K562 (cell line): Measurements from ENCODE around the gene SIT1. TPM values are rescaled to one million over a fixed set of nuclear protein-coding genes. Genes with fewer than 3 reads are reported as not detected.

Source experiments
- ATAC-seq: fragments of 200-7000 bp; cut with Tn5 transposase; 3 replicates; pipeline ENCODE4 v1.9.1; 2020; ENCODE audit warnings: moderate library complexity
- BruUV-seq: library from RNA; stranded (reverse); fragments of 400-500 nt; replicated peaks from 2 replicates; lab custom pipeline; 2021; lab: Mats Ljungman, UMichigan
- CTCF ChIA-PET: fragments of 300-600 bp; formaldehyde crosslinking; extraction: SDS; loops from one replicate; lab custom pipeline; 2021; ENCODE audit warnings: low intra/inter-chr PET ratio; lab: Yijun Ruan, JAX
- POLR2A ChIA-PET: fragments of 300-600, 350-650 bp; sonication (Branson Sonifier 250); formaldehyde crosslinking; extraction: SDS; loops from one replicate; lab custom pipeline; 2021; ENCODE audit warnings: antibody characterized with exemption, inconsistent platforms; lab: Yijun Ruan, JAX
- DNase-seq, 4 experiments: peaks; one replicate each; pipeline versions ENCODE4 v3.0.0 to v3.0.0-alpha.2; 2011 to 2018; ENCODE audit warnings: low spot score in 3 of 4, mixed read lengths in 3 of 4; ENCODE audit errors: extremely low read depth in 1 of 4
- FAIRE-seq: peaks from 2 replicates; lab custom pipeline; 2011; peaks lifted over from hg19 to GRCh38; lab: Jason Lieb, UNC
- H2AFZ ChIP-seq: 2 replicates; pipeline ENCODE4 v1.6.0; 2011; ENCODE audit warnings: low read depth, low read length, control low read depth, inconsistent platforms
- H3K27ac ChIP-seq: fragments of 200-600 bp; 3 replicates; pipeline ENCODE4 v1.8.0; 2011; ENCODE audit warnings: low read depth, mild to moderate bottlenecking, control low read depth, inconsistent platforms, low read length, moderate library complexity, mixed read lengths; ENCODE audit errors: extremely low read depth
- H3K27me3 ChIP-seq, 2 experiments: fragments of 300-600 bp in 1 of 2; 2 replicates in 1 of 2; 3 replicates in 1 of 2; pipeline versions ENCODE4 v1.6.0 to v1.8.0; 2011; ENCODE audit warnings: inconsistent platforms in 2 of 2, low read length in 2 of 2, mild to moderate bottlenecking in 1 of 2, mixed read lengths in 1 of 2, moderate library complexity in 1 of 2; ENCODE audit not compliant: control insufficient read depth in 2 of 2, insufficient read depth in 2 of 2
- H3K36me3 ChIP-seq: fragments of 300-600 bp; 3 replicates; pipeline ENCODE4 v1.8.0; 2011; ENCODE audit warnings: mild to moderate bottlenecking, low read length, inconsistent platforms; ENCODE audit not compliant: control insufficient read depth, insufficient read depth
- H3K4me1 ChIP-seq, 2 experiments: fragments of 200-600 bp in 1 of 2; replicated peaks in 1 of 2; 2 replicates in 1 of 2; 3 replicates in 1 of 2; pipeline versions ENCODE4 v1.5.1 to v1.8.0; 2011; ENCODE audit warnings: inconsistent platforms in 2 of 2, low read length in 2 of 2, mild to moderate bottlenecking in 1 of 2, mixed read lengths in 1 of 2, moderate library complexity in 1 of 2; ENCODE audit not compliant: control insufficient read depth in 2 of 2, insufficient read depth in 2 of 2
- H3K4me2 ChIP-seq: 2 replicates; pipeline ENCODE4 v1.6.1; 2011; ENCODE audit warnings: low read length, control low read depth, inconsistent platforms, mixed read lengths; ENCODE audit not compliant: insufficient read depth
- H3K4me3 ChIP-seq: fragments of 200-600 bp; sonication (generic), shearing (Covaris generic); 2 replicates; pipeline ENCODE4 v1.5.1; 2016; ENCODE audit warnings: control low read depth, inconsistent platforms
- H3K79me2 ChIP-seq: fragments of 200-600 bp; 3 replicates; pipeline ENCODE4 v1.8.0; 2011; ENCODE audit warnings: low read length, inconsistent platforms; ENCODE audit not compliant: control insufficient read depth, insufficient read depth
- H3K9ac ChIP-seq, 2 experiments: 2 replicates each; pipeline versions ENCODE4 v1.6.0 to v1.6.1; 2011; ENCODE audit warnings: low read depth in 2 of 2, low read length in 2 of 2, control low read depth in 1 of 2, inconsistent platforms in 1 of 2, mild to moderate bottlenecking in 1 of 2, mixed read lengths in 1 of 2; ENCODE audit not compliant: insufficient read depth in 1 of 2
- H3K9me1 ChIP-seq: one replicate; pipeline ENCODE4 v1.6.0; 2011; ENCODE audit warnings: inconsistent platforms, mild to moderate bottlenecking, low read length, moderate library complexity; ENCODE audit not compliant: control insufficient read depth, insufficient read depth
- H3K9me3 ChIP-seq: replicated peaks from 2 replicates; pipeline ENCODE4 v1.5.1; 2011; ENCODE audit warnings: low read depth, low read length, inconsistent platforms; ENCODE audit not compliant: control insufficient read depth, insufficient read depth
- H4K20me1 ChIP-seq: replicated peaks from 2 replicates; pipeline ENCODE4 v1.6.1; 2011; ENCODE audit warnings: low read length, inconsistent platforms, mixed read lengths; ENCODE audit not compliant: control insufficient read depth, insufficient read depth
- E4F1 ChIP-seq: fragments of 250-450 bp; sonication (Bioruptor Pico); IDR thresholded peaks from 2 replicates; pipeline ENCODE4 v1.5.0; 2021; ENCODE audit warnings: mild to moderate bottlenecking, borderline replicate concordance
- ESRRA ChIP-seq: fragments of 450-650 bp; IDR thresholded peaks from 2 replicates; pipeline ENCODE4 v1.6.1; 2014; ENCODE audit warnings: low read depth, mild to moderate bottlenecking, moderate library complexity, borderline replicate concordance
- EWSR1 ChIP-seq: fragments of 450-650 bp; IDR thresholded peaks from 2 replicates; pipeline ENCODE4 v1.6.1; 2018; ENCODE audit warnings: borderline replicate concordance, mild to moderate bottlenecking, low read depth, moderate library complexity; ENCODE audit not compliant: partially characterized antibody
- GABPB2 ChIP-seq: fragments of 250-450 bp; sonication (Bioruptor Pico); conservative IDR thresholded peaks from 2 replicates; pipeline ENCODE4 v1.5.1; 2021; ENCODE audit warnings: mild to moderate bottlenecking
- HLTF ChIP-seq: fragments of 450-650 bp; IDR thresholded peaks from 2 replicates; pipeline ENCODE4 v1.6.1; 2016
- JUND ChIP-seq, 2 experiments: IDR thresholded peaks; 2 replicates in 1 of 2; 3 replicates in 1 of 2; pipeline ENCODE4 v1.6.1; 2011; ENCODE audit warnings: borderline replicate concordance in 2 of 2, low read depth in 2 of 2, low read length in 2 of 2, improper control_type of control experiment in 1 of 2, missing biosample characterization in 1 of 2, missing genetic modification characterization in 1 of 2, missing genetic modification reagents in 1 of 2
- RFX1 ChIP-seq: fragments of 450-650 bp; IDR thresholded peaks from 2 replicates; pipeline ENCODE4 v1.6.1; 2016; ENCODE audit warnings: mild to moderate bottlenecking, moderate library complexity
- SNIP1 ChIP-seq: fragments of 450-650 bp; IDR thresholded peaks from 2 replicates; pipeline ENCODE4 v1.7.1; 2017; ENCODE audit warnings: low read depth, mild to moderate bottlenecking
- SNRNP70 ChIP-seq: fragments of 200-400 bp; formaldehyde crosslinking; optimal IDR thresholded peaks from 2 replicates; pipeline ENCODE3; 2017; ENCODE audit warnings: low read depth, low read length
- SREBF2 ChIP-seq: sonication (generic); formaldehyde crosslinking; IDR thresholded peaks from 2 replicates; pipeline ENCODE4 v1.4.0; 2020; ENCODE audit warnings: mild to moderate bottlenecking, missing genetic modification reagents
- TGIF2 ChIP-seq: sonication (generic); formaldehyde crosslinking; IDR thresholded peaks from 2 replicates; pipeline ENCODE4 v1.8.1; 2022; ENCODE audit warnings: mild to moderate bottlenecking, missing genetic modification reagents, moderate library complexity
- ZBTB1 ChIP-seq: sonication (generic); formaldehyde crosslinking; IDR thresholded peaks from 2 replicates; pipeline ENCODE4 v1.8.1; 2023; ENCODE audit warnings: missing genetic modification reagents, low read depth, mild to moderate bottlenecking, borderline replicate concordance
- ZNF133 ChIP-seq: fragments of 250-450 bp; sonication (Bioruptor Pico); IDR thresholded peaks from 2 replicates; pipeline ENCODE4 v1.4.0; 2020; ENCODE audit warnings: mild to moderate bottlenecking
- WGBS: fragments of 100-300 bp; shearing (Covaris generic); methylation state at CpG from one replicate; pipeline ENCODE4 v1.1.6; 2016; ENCODE audit warnings: low coverage, mixed read lengths; ENCODE audit not compliant: insufficient coverage; ENCODE audit errors: missing lambda C conversion rate; 5-methylcytosine and 5-hydroxymethylcytosine counted together
- in situ Hi-C: fragments of 300-500 bp; cut with MboI; formaldehyde crosslinking; loops from 4 replicates; pipeline ENCODE4 v1.15.0; 2018; ENCODE audit warnings: inconsistent platforms, mixed read lengths
- intact Hi-C: fragments of 100-400 bp; cut with micrococcal nuclease; formaldehyde crosslinking; loops from 2 replicates; pipeline ENCODE4 v1.14.2; 2022
- polyA plus RNA-seq, 8 experiments: library from polyadenylated mRNA; depleted of rRNA in 4 of 8; stranded (reverse) in 5 of 8; unstranded in 3 of 8; fragments of >200 nt; fragmentation: Nextera tagmentation in 2 of 8; fragmentation: Illumina TruSeq in 1 of 8; extraction: Ambion mirVana in 2 of 8; extraction: Trizol in 1 of 8; gene quantifications; 2 replicates each; pipeline versions ENCODE4 v1.2.1 to v1.2.3, GENCODE V29; 2011 to 2014; ENCODE audit warnings: inconsistent platforms in 1 of 8, missing spikeins in 1 of 8
- total RNA-seq, 7 experiments: library from RNA; depleted of rRNA in 6 of 7; stranded (reverse); fragments of >200 nt in 6 of 7; fragmentation: Illumina TruSeq in 2 of 7; extraction: Trizol in 2 of 7; gene quantifications; 2 replicates each; pipeline versions ENCODE4 v1.2.1 to v1.2.3, GENCODE V29; 2011 to 2021; ENCODE audit warnings: low replicate concordance in 1 of 7

Gene SIT1
- total and polyA plus RNA-seq, 9 of the 15 experiments (the other 6 are each of a cell fraction or from before 2014, with no cell fraction given): not detected

GRCh38 chr9:35700031-35700430 lies 49.3 kb upstream of the SIT1 start:
- H3K9ac ChIP-seq: no peak overlapping the region

GRCh38 chr9:35698231-35698630 lies 47.5 kb upstream of the SIT1 start:
- intact Hi-C loops: loop anchor here (5.0 kb wide), 1 partner anchor 41 kb away; the partner anchor contains the start of genes CCDC107 and RMRP
- no peak overlapping the region for H3K4me2 ChIP-seq
- TF ChIP-seq EWSR1: no peak
- no peak for TF ChIP-seq HLTF
- no peak for TF ChIP-seq SNRNP70
- no peak for TF ChIP-seq SREBF2
- no peak for TF ChIP-seq E4F1
- TF ChIP-seq TGIF2: no peak
- TF ChIP-seq JUND (IDR thresholded peaks at IDR 0.05; ENCODE audit: borderline replicate concordance, low read depth, low read length): no peak
- no peak for TF ChIP-seq JUND (tag; IDR thresholded peaks at IDR 0.05; ENCODE audit: borderline replicate concordance, low read depth, low read length)
- TF ChIP-seq SNIP1: no peak
- no peak for TF ChIP-seq ZBTB1 (CRISPR knock-in tag)

More at GRCh38 chr9:35700031-35700430, 49.3 kb upstream of the SIT1 start:
- no peak for DNase-seq
- Histone ChIP-seq H4K20me1 (no peaks in the 10 kb centered on the region), H3K79me2 (no peaks in the 10 kb centered on the region), H3K9me1 (no peaks in the 10 kb centered on the region), H3K4me1 (no peaks in the 10 kb centered on the region; a peak in 2 of 5 replicates), H3K27ac (no peak overlapping the region), H3K4me2 (no peak overlapping the region), H2AFZ (no peak overlapping the region), H3K36me3 (peaks cover 92% of the 10 kb centered on the region), H3K27me3 (no peaks in the 10 kb centered on the region), H3K4me3 (no peak overlapping the region), H3K9me3 (no peaks in the 10 kb centered on the region)
- FAIRE-seq: no peak
- POLR2A ChIA-PET: interaction anchor here (1.9 kb wide), 1 partner anchor 13 kb away, joined by 17 read pairs; no protein-coding TSS in a partner anchor
- in situ Hi-C loops: no loop called here
- CTCF ChIA-PET: no interaction called here
- intact Hi-C loops: no loop called here
- no TSS peak for BruUV-seq
- WGBS: 96% methylated on average over 8 of the region's 11 CpGs
- TF ChIP-seq ZNF133 (CRISPR knock-in tag) (no peak), GABPB2 (CRISPR knock-in tag) (no peak), RFX1 (peak; percentile 62), ESRRA (no peak)
- no peak for ATAC-seq

More at GRCh38 chr9:35698231-35698630, 47.5 kb upstream of the SIT1 start:
- H3K79me2 ChIP-seq: no peaks in the 10 kb centered on the region
- no peak overlapping the region for H3K27ac ChIP-seq
- no TSS peak for BruUV-seq
- H3K36me3 ChIP-seq: peaks cover 74% of the 10 kb centered on the region
- whole genome bisulfite sequencing: 89% methylated on average over 5 of the region's 5 CpGs
- no peaks in the 10 kb centered on the region; a peak in 2 of 5 replicates for H3K4me1 ChIP-seq
- H3K4me3 ChIP-seq: no peak overlapping the region
- H3K9me1 ChIP-seq: no peaks in the 10 kb centered on the region
- H3K9ac ChIP-seq: no peak overlapping the region
- H3K9me3 ChIP-seq: no peaks in the 10 kb centered on the region
- ChIA-PET POLR2A (no interaction called here), CTCF (no interaction called here)
- DNase-seq (no peak), ATAC-seq (no peak), FAIRE-seq (no peak)
- H3K27me3 ChIP-seq: no peaks in the 10 kb centered on the region
- in situ Hi-C loops: no loop called here
- no peaks in the 10 kb centered on the region for H4K20me1 ChIP-seq
- no peak overlapping the region for H2AFZ ChIP-seq
